GM19328 (cell line): Measurements from ENCODE around the gene NLRP8.
"Not testable (repeated sequence)": the region's sequence is repeated elsewhere in the genome, so short reads cannot be mapped to it uniquely, and the experiment has no call there.

Source experiments
- ATAC-seq: cut with Tn5 transposase; IDR thresholded peaks from one replicate; pipeline ENCODE4 v1.9.1; 2021; ENCODE audit warnings: mild to moderate bottlenecking, moderate library complexity; ENCODE audit not compliant: unreplicated experiment

The NLRP8 gene

GRCh38 chr19:55962186-55962585, 14.6 kb downstream of the NLRP8 start:
- no peak for ATAC-seq

GRCh38 chr19:55973982-55974381, 26.4 kb downstream of the NLRP8 start:
- no peak for ATAC-seq

GRCh38 chr19:55980415-55980814, 32.8 kb downstream of the NLRP8 start:
- no peak for ATAC-seq

- no peak for ATAC-seq
Measured at GRCh38 chr19:55985254-55985653, 37.6 kb downstream of the NLRP8 start.

- no peak for ATAC-seq
Measured at GRCh38 chr19:55986487-55986886, 38.9 kb downstream of the NLRP8 start, which contains the start of gene NLRP5. Gene NLRP5, plus strand, starts transcription at chr19:55986775.

- no peak for ATAC-seq
Measured at GRCh38 chr19:55990831-55991230, 43.2 kb downstream of the NLRP8 start.

- no peak for ATAC-seq
Measured at GRCh38 chr19:55993492-55993891, 45.9 kb downstream of the NLRP8 start.

GRCh38 chr19:56014765-56015164, 67.1 kb downstream of the NLRP8 start:
- ATAC-seq = no peak

- ATAC-seq = no peak
Measured at GRCh38 chr19:56015756-56016155, 68.1 kb downstream of the NLRP8 start.

GRCh38 chr19:56019325-56019724, 71.7 kb downstream of the NLRP8 start:
- not testable (repeated sequence) for ATAC-seq

GRCh38 chr19:56020355-56020975, 72.8 kb downstream of the NLRP8 start:
- ATAC-seq = not testable (repeated sequence)

- no peak for ATAC-seq
Measured at GRCh38 chr19:56026769-56027168, 79.1 kb downstream of the NLRP8 start.
